ENCODE measurements around the gene MCC. TPM values are rescaled to one million over a fixed set of nuclear protein-coding genes. Genes with fewer than 3 reads are reported as not detected.

Gene MCC
- polyA plus RNA-seq, 4 donors, result 0.45 to 3.5 (median 1.6) TPM

DNA sequence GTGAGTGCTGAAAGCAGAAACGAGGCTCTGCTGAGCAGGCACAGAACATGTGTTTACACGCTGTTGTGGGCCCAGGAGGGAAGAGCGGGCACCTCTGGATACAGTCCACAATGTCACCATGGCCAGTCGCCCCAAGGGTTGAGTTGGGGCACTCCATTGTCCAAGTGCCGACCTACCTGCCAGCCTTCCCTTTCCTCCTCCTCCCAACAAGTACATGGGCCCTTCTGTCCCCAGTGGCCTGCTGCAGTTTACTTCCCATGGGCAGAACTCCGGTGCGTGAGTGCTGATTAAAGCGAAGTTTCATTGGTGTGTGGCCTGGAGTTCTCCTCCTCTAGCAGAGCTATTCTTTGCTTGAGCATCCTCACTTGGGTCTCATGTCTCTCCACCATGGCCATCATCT is 461.2 kb downstream of the MCC start:
- FAIRE-seq (no peak), DNase-seq (no peak)
- Histone ChIP-seq H3K36me3 (ENCODE audit: control insufficient read depth in 3 of 3, insufficient read depth in 2 of 3, low read depth in 1 of 3, low read length in 3 of 3) (peaks cover 2 to 8% (median 4%) of the 10 kb centered on the region in 3 donors), H3K9me3 (ENCODE audit: control insufficient read depth in 2 of 2, insufficient read depth in 1 of 2, low read depth in 1 of 2, low read length in 1 of 2) (no peaks in the 10 kb centered on the region), H3K27ac (ENCODE audit: low read depth in 1 of 3, low read length in 2 of 3) (no peak overlapping the region), H3K4me1 (ENCODE audit: control insufficient read depth in 3 of 3, insufficient read depth in 2 of 3, low read depth in 1 of 3, low read length in 2 of 3) (peaks cover 0 to 8% (median 0%) of the 10 kb centered on the region in 3 donors), H3K27me3 (ENCODE audit: control insufficient read depth in 3 of 3, insufficient read depth in 3 of 3, low read length in 3 of 3) (no peaks in the 10 kb centered on the region), H3K4me3 (ENCODE audit: low read depth in 1 of 3, low read length in 3 of 3) (no peak overlapping the region)
- WGBS, 3 donors, result 82 to 84% (median 82%) methylated on average over 8 of the region's 8 CpGs

DNA sequence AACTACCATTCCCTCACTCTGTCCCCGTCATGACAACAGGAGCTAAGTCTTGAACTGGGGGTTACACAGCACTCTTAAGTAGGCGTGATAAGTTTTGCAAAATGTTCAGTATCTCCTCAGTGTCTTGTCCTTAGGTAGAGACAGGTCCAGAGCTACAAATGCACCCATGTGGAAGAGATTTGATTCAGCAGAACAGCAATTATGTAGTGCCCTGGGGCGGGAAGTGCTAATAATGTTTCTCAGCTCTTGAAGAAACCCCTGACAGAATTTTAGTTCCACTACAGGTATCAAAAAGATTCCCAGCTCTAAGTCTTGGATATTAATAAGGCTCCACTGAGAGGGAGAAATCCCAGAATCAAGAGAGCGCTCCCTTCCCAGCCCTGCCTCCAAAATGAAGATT is 462.0 kb downstream of the MCC start:
- peaks cover 2 to 8% (median 4%) of the 10 kb centered on the region in 3 donors for H3K36me3 ChIP-seq (ENCODE audit: control insufficient read depth in 3 of 3, insufficient read depth in 2 of 3, low read depth in 1 of 3, low read length in 3 of 3)
- WGBS, 3 donors, result 95 to 98% (median 97%) methylated on average over 4 of the region's 4 CpGs
- DNase-seq (no peak), FAIRE-seq (no peak)
- H3K4me1 ChIP-seq (ENCODE audit: control insufficient read depth in 3 of 3, insufficient read depth in 2 of 3, low read depth in 1 of 3, low read length in 2 of 3), result peaks cover 0 to 8% (median 0%) of the 10 kb centered on the region in 3 donors
- no peaks in the 10 kb centered on the region for H3K27me3 ChIP-seq (ENCODE audit: control insufficient read depth in 3 of 3, insufficient read depth in 3 of 3, low read length in 3 of 3)
- H3K9me3 ChIP-seq (ENCODE audit: control insufficient read depth in 2 of 2, insufficient read depth in 1 of 2, low read depth in 1 of 2, low read length in 1 of 2), result no peaks in the 10 kb centered on the region
- no peak overlapping the region for H3K4me3 ChIP-seq (ENCODE audit: low read depth in 1 of 3, low read length in 3 of 3)
- no peak overlapping the region for H3K27ac ChIP-seq (ENCODE audit: low read depth in 1 of 3, low read length in 2 of 3)

DNA sequence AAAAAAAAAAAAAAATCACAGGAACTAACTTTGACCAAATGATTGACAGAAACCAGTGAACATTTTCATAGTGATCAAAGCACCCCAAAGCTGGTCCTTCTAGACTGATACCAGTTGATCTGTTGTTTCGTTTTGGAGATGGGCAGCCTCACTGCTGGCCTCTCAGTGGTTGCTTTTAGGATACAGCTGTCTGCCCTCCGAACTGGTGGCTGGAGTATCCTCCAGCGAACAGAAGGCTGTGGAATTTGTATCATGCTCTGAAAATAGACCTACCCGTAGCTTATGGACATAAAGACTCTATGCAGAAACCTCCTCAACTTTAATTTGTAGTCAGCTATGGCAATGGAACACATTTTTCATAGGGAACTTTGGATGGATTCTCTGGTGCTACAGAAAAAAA is 462.7 kb downstream of the MCC start:
- FAIRE-seq (no peak), DNase-seq (no peak)
- Histone ChIP-seq H3K9me3 (ENCODE audit: control insufficient read depth in 2 of 2, insufficient read depth in 1 of 2, low read depth in 1 of 2, low read length in 1 of 2) (no peaks in the 10 kb centered on the region), H3K27me3 (ENCODE audit: control insufficient read depth in 3 of 3, insufficient read depth in 3 of 3, low read length in 3 of 3) (no peaks in the 10 kb centered on the region), H3K4me3 (ENCODE audit: low read depth in 1 of 3, low read length in 3 of 3) (no peak overlapping the region), H3K36me3 (ENCODE audit: control insufficient read depth in 3 of 3, insufficient read depth in 2 of 3, low read depth in 1 of 3, low read length in 3 of 3) (peaks cover 2 to 8% (median 4%) of the 10 kb centered on the region in 3 donors), H3K4me1 (ENCODE audit: control insufficient read depth in 3 of 3, insufficient read depth in 2 of 3, low read depth in 1 of 3, low read length in 2 of 3) (peaks cover 0 to 8% (median 0%) of the 10 kb centered on the region in 3 donors), H3K27ac (ENCODE audit: low read depth in 1 of 3, low read length in 2 of 3) (no peak overlapping the region)
- 92 to 93% (median 93%) methylated on average over 4 of the region's 4 CpGs for WGBS, 3 donors

DNA sequence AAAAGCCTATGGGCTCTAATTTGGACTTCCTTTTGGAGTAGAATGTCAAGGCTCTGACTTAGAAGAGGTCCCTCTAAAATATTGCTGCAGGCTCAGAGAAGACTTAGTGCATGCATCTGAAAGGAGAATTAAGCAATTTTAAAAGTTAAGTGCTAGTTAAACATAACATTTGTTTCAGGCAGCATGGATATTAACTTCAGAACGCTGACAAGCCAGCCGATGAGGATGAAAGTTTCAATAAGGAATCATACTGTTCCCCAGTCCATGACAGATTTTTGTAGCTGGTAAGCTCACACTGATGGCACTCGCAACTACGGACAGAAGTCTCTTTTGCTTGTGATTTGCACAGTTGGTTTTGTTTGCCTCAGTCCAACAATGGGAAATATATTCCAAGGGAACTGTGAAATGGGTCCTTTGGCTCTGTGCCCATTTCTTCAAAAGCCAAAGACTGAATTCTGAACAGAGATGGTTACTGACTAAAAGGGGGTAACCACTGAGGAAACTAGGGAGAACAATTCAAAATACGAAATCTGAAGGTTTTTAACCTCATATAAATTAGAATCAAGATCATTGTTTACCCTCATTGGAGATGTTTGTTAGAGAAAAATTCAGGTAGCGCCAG is 464.1 kb downstream of the MCC start:
- Histone ChIP-seq H3K36me3 (ENCODE audit: control insufficient read depth in 3 of 3, insufficient read depth in 2 of 3, low read depth in 1 of 3, low read length in 3 of 3) (peaks cover 2 to 8% (median 4%) of the 10 kb centered on the region in 3 donors), H3K9me3 (ENCODE audit: control insufficient read depth in 2 of 2, insufficient read depth in 1 of 2, low read depth in 1 of 2, low read length in 1 of 2) (no peaks in the 10 kb centered on the region), H3K27me3 (ENCODE audit: control insufficient read depth in 3 of 3, insufficient read depth in 3 of 3, low read length in 3 of 3) (no peaks in the 10 kb centered on the region), H3K4me3 (ENCODE audit: low read depth in 1 of 3, low read length in 3 of 3) (no peak overlapping the region), H3K4me1 (ENCODE audit: control insufficient read depth in 3 of 3, insufficient read depth in 2 of 3, low read depth in 1 of 3, low read length in 2 of 3) (peaks cover 0 to 8% (median 0%) of the 10 kb centered on the region in 3 donors), H3K27ac (ENCODE audit: low read depth in 1 of 3, low read length in 2 of 3) (no peak overlapping the region)
- DNase-seq, result no peak
- WGBS, 3 donors, result 85 to 95% (median 89%) methylated on average over 6 of the region's 6 CpGs
- FAIRE-seq, result no peak

DNA sequence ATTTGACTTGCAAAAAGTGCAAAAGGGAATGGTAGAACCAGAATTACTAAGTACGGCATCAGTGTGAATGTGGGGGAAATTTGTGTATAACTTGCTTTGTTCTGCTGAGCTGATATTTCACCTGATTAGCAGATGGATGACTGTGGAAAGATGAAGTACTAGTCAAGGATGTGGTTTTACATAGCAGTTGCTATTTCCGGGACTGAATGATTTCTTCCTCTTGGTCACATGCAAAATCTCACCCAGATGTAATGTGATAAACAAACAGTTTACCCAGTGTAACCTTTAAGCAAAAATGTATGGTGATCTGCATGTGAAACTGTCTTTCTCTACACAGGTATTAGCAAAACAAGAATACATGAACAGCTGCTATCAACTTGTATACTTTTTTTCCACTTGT is 465.6 kb downstream of the MCC start:
- Histone ChIP-seq H3K4me1 (ENCODE audit: control insufficient read depth in 3 of 3, insufficient read depth in 2 of 3, low read depth in 1 of 3, low read length in 2 of 3) (peaks cover 0 to 8% (median 0%) of the 10 kb centered on the region in 3 donors), H3K27me3 (ENCODE audit: control insufficient read depth in 3 of 3, insufficient read depth in 3 of 3, low read length in 3 of 3) (no peaks in the 10 kb centered on the region), H3K9me3 (ENCODE audit: control insufficient read depth in 2 of 2, insufficient read depth in 1 of 2, low read depth in 1 of 2, low read length in 1 of 2) (no peaks in the 10 kb centered on the region), H3K27ac (ENCODE audit: low read depth in 1 of 3, low read length in 2 of 3) (peak overlapping the region in 1 of 3 donors; percentile 48), H3K36me3 (ENCODE audit: control insufficient read depth in 3 of 3, insufficient read depth in 2 of 3, low read depth in 1 of 3, low read length in 3 of 3) (peaks cover 2 to 6% (median 4%) of the 10 kb centered on the region in 3 donors), H3K4me3 (ENCODE audit: low read depth in 1 of 3, low read length in 3 of 3) (no peak overlapping the region)
- FAIRE-seq (no peak), DNase-seq (peak in 1 of 2 donors; percentile 54)
- WGBS, 3 donors, result 53 to 73% (median 68%) methylated on average over 2 of the region's 2 CpGs

DNA sequence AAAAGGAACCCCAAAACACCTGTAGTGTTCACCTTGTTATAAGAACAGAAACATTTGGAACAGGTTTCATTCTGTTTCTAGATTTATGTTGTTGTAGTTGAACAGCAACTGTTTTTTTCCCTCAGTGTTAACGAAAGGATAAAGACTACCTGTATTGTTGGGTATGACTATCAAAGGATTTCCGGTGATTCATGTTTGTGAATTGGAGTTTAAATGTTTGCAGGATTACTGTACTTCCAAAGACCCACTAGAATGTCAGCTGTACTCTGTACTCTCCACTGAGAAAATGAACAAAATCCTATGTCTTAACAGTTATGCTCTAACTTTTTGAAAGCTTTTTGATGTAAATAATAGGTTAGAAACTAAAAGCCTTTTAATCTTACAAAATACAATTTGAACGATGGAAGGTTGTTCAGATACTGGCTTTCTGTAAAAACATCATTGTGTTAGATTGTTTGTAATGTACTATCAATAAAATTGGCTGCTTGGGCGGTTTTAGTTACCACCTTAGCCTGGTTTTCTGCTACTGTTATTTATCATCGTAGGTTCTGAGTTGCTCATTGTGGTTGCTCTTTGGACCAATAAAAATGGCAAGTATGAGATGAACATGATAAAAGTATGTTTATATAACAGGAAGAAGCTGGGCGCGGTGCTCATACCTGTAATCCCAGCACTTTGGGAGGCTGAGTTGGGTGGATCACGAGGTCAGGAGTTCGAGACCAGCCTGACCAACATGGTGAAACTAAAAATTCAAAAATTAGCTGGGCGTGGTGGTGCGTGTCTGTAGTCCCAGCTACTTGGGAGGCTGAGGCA is 467.6 kb downstream of the MCC start:
- DNase-seq, result peak in 1 of 2 donors; percentile 20
- Histone ChIP-seq H3K4me1 (ENCODE audit: control insufficient read depth in 3 of 3, insufficient read depth in 2 of 3, low read depth in 1 of 3, low read length in 2 of 3) (peaks cover 0 to 8% (median 0%) of the 10 kb centered on the region in 3 donors), H3K27ac (ENCODE audit: low read depth in 1 of 3, low read length in 2 of 3) (no peak overlapping the region), H3K36me3 (ENCODE audit: control insufficient read depth in 3 of 3, insufficient read depth in 2 of 3, low read depth in 1 of 3, low read length in 3 of 3) (peaks cover 0 to 2% (median 0%) of the 10 kb centered on the region in 3 donors), H3K4me3 (ENCODE audit: low read depth in 1 of 3, low read length in 3 of 3) (no peak overlapping the region), H3K9me3 (ENCODE audit: control insufficient read depth in 2 of 2, insufficient read depth in 1 of 2, low read depth in 1 of 2, low read length in 1 of 2) (no peaks in the 10 kb centered on the region), H3K27me3 (ENCODE audit: control insufficient read depth in 3 of 3, insufficient read depth in 3 of 3, low read length in 3 of 3) (no peaks in the 10 kb centered on the region)
- no peak for FAIRE-seq
- 75 to 84% (median 83%) methylated on average over 11 of the region's 11 CpGs for WGBS, 3 donors

DNA sequence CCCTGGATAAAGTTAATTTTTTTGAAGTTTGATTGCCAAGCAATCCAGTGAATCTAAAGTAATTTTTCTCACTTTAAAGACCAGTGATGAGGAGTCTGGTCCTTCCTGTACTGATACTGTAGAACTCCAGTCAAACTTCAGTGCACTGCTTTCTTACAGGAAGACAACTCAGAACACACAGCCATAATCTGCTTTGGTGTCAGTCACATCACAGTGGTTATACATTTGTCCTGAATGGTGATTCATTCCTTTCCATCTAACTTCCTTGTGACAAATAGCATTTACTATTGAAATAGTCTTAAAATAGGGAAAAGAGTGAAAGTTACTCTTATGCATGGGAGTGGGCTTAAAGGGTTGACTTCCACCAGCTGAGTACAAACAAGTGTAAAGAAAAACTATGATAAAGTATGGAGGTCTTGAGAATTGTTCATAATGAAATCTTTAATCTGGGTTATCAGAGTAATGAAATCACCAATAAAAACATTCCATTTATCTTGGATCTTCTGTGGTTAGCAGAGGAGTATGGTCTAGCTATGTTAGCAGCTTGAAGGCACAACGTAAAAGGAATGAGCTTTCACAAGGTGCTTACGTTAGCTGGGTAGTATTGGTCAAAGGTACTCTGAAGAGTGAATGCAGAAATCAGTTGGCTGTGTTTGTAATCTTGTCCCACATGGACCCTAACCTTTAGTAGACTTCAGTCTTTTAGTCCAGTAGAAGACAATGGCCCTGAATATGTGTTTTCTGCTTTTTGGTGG is 470.2 kb downstream of the MCC start:
- Histone ChIP-seq H3K4me3 (ENCODE audit: low read depth in 1 of 3, low read length in 3 of 3) (no peak overlapping the region), H3K9me3 (ENCODE audit: control insufficient read depth in 2 of 2, insufficient read depth in 1 of 2, low read depth in 1 of 2, low read length in 1 of 2) (no peaks in the 10 kb centered on the region), H3K27ac (ENCODE audit: low read depth in 1 of 3, low read length in 2 of 3) (no peak overlapping the region), H3K27me3 (ENCODE audit: control insufficient read depth in 3 of 3, insufficient read depth in 3 of 3, low read length in 3 of 3) (no peaks in the 10 kb centered on the region), H3K4me1 (ENCODE audit: control insufficient read depth in 3 of 3, insufficient read depth in 2 of 3, low read depth in 1 of 3, low read length in 2 of 3) (peaks cover 0 to 6% (median 0%) of the 10 kb centered on the region in 3 donors), H3K36me3 (ENCODE audit: control insufficient read depth in 3 of 3, insufficient read depth in 2 of 3, low read depth in 1 of 3, low read length in 3 of 3) (peaks cover 2 to 6% (median 5%) of the 10 kb centered on the region in 3 donors)
- DNase-seq, result no peak
- WGBS, 3 donors, result 92 to 98% (median 93%) methylated on average over 2 of the region's 2 CpGs
- no peak for FAIRE-seq

DNA sequence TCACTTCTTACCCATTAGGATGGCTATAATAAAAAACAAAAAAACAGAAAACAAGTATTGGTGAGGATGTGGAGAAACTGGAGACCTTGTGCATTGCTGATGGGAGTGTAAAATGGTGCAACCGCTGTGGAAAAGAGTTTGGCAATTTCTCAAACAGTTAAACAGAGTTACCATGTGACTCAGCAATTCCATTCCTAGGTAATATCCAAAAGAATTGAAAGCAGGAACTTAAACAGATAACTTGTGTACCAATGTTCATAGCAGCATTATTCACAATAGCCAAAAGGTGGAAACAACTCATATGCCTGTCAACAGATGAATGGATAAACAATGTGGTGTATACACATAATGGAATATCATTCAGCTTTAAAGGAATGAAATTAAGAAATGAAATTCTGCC is 482.8 kb downstream of the MCC start:
- DNase-seq (no peak), FAIRE-seq (no peak)
- no peak overlapping the region for H3K4me3 ChIP-seq (ENCODE audit: low read depth in 1 of 3, low read length in 3 of 3)
- no peaks in the 10 kb centered on the region for H3K27me3 ChIP-seq (ENCODE audit: control insufficient read depth in 3 of 3, insufficient read depth in 3 of 3, low read length in 3 of 3)
- no peak overlapping the region for H3K27ac ChIP-seq (ENCODE audit: low read depth in 1 of 3, low read length in 2 of 3)
- H3K4me1 ChIP-seq (ENCODE audit: control insufficient read depth in 3 of 3, insufficient read depth in 2 of 3, low read depth in 1 of 3, low read length in 2 of 3), result no peaks in the 10 kb centered on the region
- peaks cover 9 to 40% (median 11%) of the 10 kb centered on the region in 3 donors for H3K36me3 ChIP-seq (ENCODE audit: control insufficient read depth in 3 of 3, insufficient read depth in 2 of 3, low read depth in 1 of 3, low read length in 3 of 3)
- 86 to 100% (median 100%) methylated on average over 1 of the region's 1 CpG for WGBS, 3 donors
- H3K9me3 ChIP-seq (ENCODE audit: control insufficient read depth in 2 of 2, insufficient read depth in 1 of 2, low read depth in 1 of 2, low read length in 1 of 2), result no peaks in the 10 kb centered on the region

All from small intestine (tissue), 7 donors.